Activated CD4-positive, alpha-beta T cell treated with anti-CD3 and anti-CD28 coated beads, Interleukin-2, amount 10 ng/mL, durations not matched to agents 7 days and 5 days (primary cell): ENCODE data around the gene XCL1. TPM values are rescaled to one million over a fixed set of nuclear protein-coding genes. Genes with fewer than 3 reads are reported as not detected.
"Not testable (repeated sequence)": the region's sequence is repeated elsewhere in the genome, so short reads cannot be mapped to it uniquely, and the experiment has no call there.

ENCODE experiments used
- CTCF ChIA-PET: fragments of 350-600 bp; sonication (Branson Sonifier 250); formaldehyde crosslinking; loops from one replicate; lab custom pipeline; 2021; ENCODE audit warnings: antibody characterized with exemption; lab: Charles Lee
- POLR2A ChIA-PET: fragments of 350-600 bp; sonication (Branson Sonifier 250); formaldehyde crosslinking; loops from one replicate; lab custom pipeline; 2021; ENCODE audit warnings: antibody characterized with exemption; lab: Charles Lee
- DNase-seq: peaks from one replicate; pipeline ENCODE4 v3.0.0-alpha.2; 2020
- H3K27ac Mint-ChIP-seq: one replicate; pipeline ENCODE4 v1.8.0; 2021; ENCODE audit warnings: mild to moderate bottlenecking, moderate library complexity, mixed read lengths
- H3K27me3 Mint-ChIP-seq: one replicate; pipeline ENCODE4 v1.8.0; 2021; ENCODE audit warnings: mixed read lengths
- H3K36me3 Mint-ChIP-seq: one replicate; pipeline ENCODE4 v1.8.0; 2021; ENCODE audit warnings: low read depth, mixed read lengths
- H3K4me1 Mint-ChIP-seq: one replicate; pipeline ENCODE4 v1.8.0; 2021; ENCODE audit warnings: mixed read lengths
- H3K4me3 Mint-ChIP-seq: one replicate; pipeline ENCODE4 v1.8.0; 2021; ENCODE audit warnings: mild to moderate bottlenecking, moderate library complexity, mixed read lengths
- H3K9me3 Mint-ChIP-seq: one replicate; pipeline ENCODE4 v1.8.0; 2021; ENCODE audit warnings: mixed read lengths
- total RNA-seq, 2 experiments: library from RNA; stranded (reverse); gene quantifications; one replicate each; pipeline ENCODE4 v1.2.3, GENCODE V29; 2021

Gene XCL1
- total RNA-seq, 2 experiments from 2014 or later: 0.15 TPM; not detected in 1

GRCh38 chr1:168595403-168595802 is 19.0 kb downstream of the XCL1 start:
- H3K36me3 Mint-ChIP-seq: not testable (repeated sequence)

GRCh38 chr1:168598125-168598524 is 21.7 kb downstream of the XCL1 start:
- H3K4me3 Mint-ChIP-seq: no peak overlapping the region
- POLR2A ChIA-PET: no interaction called here
- H3K27me3 Mint-ChIP-seq: peaks cover 17% of the 10 kb centered on the region
- CTCF ChIA-PET: no interaction called here
- H3K27ac Mint-ChIP-seq: no peak overlapping the region
- no peaks in the 10 kb centered on the region for H3K4me1 Mint-ChIP-seq
- H3K36me3 Mint-ChIP-seq: no peaks in the 10 kb centered on the region
- no peaks in the 10 kb centered on the region for H3K9me3 Mint-ChIP-seq
- no peak for DNase-seq

More at GRCh38 chr1:168595403-168595802, 19.0 kb downstream of the XCL1 start:
- H3K4me1 Mint-ChIP-seq, H3K27ac Mint-ChIP-seq, H3K4me3 Mint-ChIP-seq, CTCF ChIA-PET, DNase-seq, POLR2A ChIA-PET, H3K27me3 Mint-ChIP-seq, H3K9me3 Mint-ChIP-seq: not testable (repeated sequence)

DNA sequence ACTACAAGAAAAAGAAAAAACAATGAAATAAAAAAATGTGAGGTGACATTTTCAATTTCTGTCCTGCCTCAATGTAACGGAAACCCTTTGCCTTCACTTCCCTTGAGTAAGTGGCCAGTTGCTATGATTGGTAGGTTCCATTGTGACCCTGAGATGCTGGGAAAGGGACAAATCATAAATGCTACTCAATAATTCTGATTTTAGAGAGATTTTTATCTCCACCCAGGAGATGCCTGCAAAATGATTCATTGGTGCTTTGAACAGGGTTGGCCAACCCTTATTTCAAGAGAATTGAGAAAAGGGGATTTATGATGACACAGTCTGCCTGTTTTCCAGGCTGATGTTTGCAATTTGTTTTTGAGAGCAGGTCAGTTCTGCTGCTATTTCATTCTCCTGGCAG is 22.5 kb downstream of the XCL1 start:
- ChIA-PET POLR2A (no interaction called here), CTCF (interaction anchor here (0.6 to 2.5 kb wide), 5 partner anchors 14 to 1175 kb away, joined by 3 to 7 read pairs (median 4); no protein-coding TSS in a partner anchor)
- Mint-ChIP-seq H3K4me3 (no peak overlapping the region), H3K4me1 (no peaks in the 10 kb centered on the region), H3K27me3 (peaks cover 17% of the 10 kb centered on the region), H3K36me3 (no peaks in the 10 kb centered on the region), H3K9me3 (no peaks in the 10 kb centered on the region), H3K27ac (no peak overlapping the region)
- DNase-seq: no peak

DNA sequence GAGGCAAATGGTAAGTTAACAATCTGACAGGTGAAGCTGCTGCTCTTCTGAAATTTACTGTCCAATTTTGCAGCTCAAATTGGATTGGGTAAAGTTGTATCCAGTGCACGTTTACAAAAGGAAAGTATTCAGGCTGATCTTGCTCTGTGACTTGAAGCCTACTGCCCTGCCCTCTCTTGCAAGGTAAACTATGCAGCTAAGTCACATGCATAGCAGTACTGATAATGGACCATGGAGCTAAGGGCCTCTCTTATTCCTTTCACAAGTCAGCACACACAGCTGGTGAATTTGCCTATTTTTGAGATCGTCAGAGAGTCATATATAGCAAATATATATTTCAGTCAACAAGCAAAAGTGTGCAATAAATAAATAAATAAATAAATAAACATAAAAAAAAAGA is 23.2 kb downstream of the XCL1 start:
- Mint-ChIP-seq H3K4me3 (no peak overlapping the region), H3K27me3 (peaks cover 17% of the 10 kb centered on the region), H3K4me1 (no peaks in the 10 kb centered on the region), H3K36me3 (no peaks in the 10 kb centered on the region), H3K9me3 (no peaks in the 10 kb centered on the region), H3K27ac (no peak overlapping the region)
- CTCF ChIA-PET: interaction anchor here (0.6 to 2.5 kb wide), 6 partner anchors 14 to 1174 kb away, joined by 3 to 7 read pairs (median 4); no protein-coding TSS in a partner anchor
- no peak for DNase-seq
- POLR2A ChIA-PET: no interaction called here

DNA sequence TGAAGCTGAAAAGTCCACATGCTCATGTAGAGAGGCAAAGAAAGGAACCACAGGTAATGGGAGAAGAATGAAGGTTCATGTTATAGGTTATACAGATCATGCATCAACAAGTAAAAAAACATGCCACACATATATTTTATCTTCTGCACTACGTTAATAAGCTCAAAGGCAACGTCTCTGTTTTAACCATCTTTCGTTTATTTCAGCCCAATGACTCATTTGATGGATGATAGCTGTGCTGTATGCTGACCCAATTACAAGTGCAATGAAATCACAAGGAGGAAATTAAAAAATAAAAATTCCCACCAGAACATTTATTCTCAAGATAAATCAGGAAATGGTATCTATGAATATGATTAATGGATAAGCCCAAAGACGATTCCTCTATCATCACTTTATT is 24.6 kb downstream of the XCL1 start:
- ChIA-PET POLR2A (no interaction called here), CTCF (interaction anchor here (0.7 to 2.5 kb wide), 3 partner anchors 66 to 258 kb away, joined by 3 to 7 read pairs (median 3); no protein-coding TSS in a partner anchor)
- H3K36me3 Mint-ChIP-seq: no peaks in the 10 kb centered on the region
- H3K27ac Mint-ChIP-seq: no peak overlapping the region
- H3K4me3 Mint-ChIP-seq: no peak overlapping the region
- peaks cover 17% of the 10 kb centered on the region for H3K27me3 Mint-ChIP-seq
- DNase-seq: no peak
- H3K9me3 Mint-ChIP-seq: no peaks in the 10 kb centered on the region
- no peaks in the 10 kb centered on the region for H3K4me1 Mint-ChIP-seq

DNA sequence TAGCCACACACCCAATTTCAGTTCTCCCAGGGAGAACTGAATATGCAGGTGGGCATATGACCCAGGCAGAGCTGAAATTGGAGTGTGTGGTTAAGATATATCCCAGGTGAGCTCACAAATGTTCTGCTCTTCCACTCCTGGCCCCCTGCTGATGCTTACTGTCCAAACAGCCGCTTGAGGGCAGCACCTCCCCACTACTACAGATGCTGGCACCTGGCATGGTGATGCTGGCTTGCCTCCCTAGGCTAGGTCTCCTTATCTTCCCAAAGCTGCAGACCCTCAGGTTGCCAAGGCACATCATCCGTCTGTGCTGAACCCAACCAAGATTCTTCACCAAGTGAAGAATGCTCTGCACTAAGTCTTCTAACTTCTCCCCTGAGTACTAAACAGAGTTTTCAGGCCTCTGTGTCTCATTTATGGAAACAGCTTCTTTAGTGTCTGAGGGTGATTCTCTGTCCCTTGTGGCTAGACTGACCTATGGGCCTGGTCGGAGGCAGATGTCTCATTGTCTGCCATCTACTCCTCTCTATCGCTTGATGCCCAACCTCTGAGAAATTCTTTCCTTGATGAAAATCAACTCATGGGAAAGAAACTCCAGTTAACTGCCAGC is 27.2 kb downstream of the XCL1 start:
- CTCF ChIA-PET: interaction anchor here (0.6 to 1.7 kb wide), 14 partner anchors 9 to 943 kb away, joined by 3 to 7 read pairs (median 4); no protein-coding TSS in a partner anchor
- POLR2A ChIA-PET: no interaction called here
- H3K4me3 Mint-ChIP-seq: no peak overlapping the region
- H3K27me3 Mint-ChIP-seq: peaks cover 10% of the 10 kb centered on the region
- no peaks in the 10 kb centered on the region for H3K9me3 Mint-ChIP-seq
- no peaks in the 10 kb centered on the region for H3K4me1 Mint-ChIP-seq
- H3K27ac Mint-ChIP-seq: no peak overlapping the region
- DNase-seq: peak; percentile 71
- no peaks in the 10 kb centered on the region for H3K36me3 Mint-ChIP-seq

- ChIA-PET CTCF (interaction anchor here (1.0 kb wide), 1 partner anchor 23 kb away, joined by 4 read pairs; no protein-coding TSS in a partner anchor), POLR2A (no interaction called here)
- Mint-ChIP-seq H3K27ac (no peak overlapping the region), H3K9me3 (no peaks in the 10 kb centered on the region), H3K4me3 (no peak overlapping the region), H3K27me3 (peaks cover 10% of the 10 kb centered on the region), H3K36me3 (no peaks in the 10 kb centered on the region), H3K4me1 (no peaks in the 10 kb centered on the region)
- DNase-seq: no peak
Observed at GRCh38 chr1:168605443-168605842, 29.0 kb downstream of the XCL1 start.

- H3K27ac Mint-ChIP-seq: no peak overlapping the region
- H3K27me3 Mint-ChIP-seq: peaks cover 7% of the 10 kb centered on the region
- H3K4me1 Mint-ChIP-seq: no peaks in the 10 kb centered on the region
- no peak for DNase-seq
- no peak overlapping the region for H3K4me3 Mint-ChIP-seq
- H3K9me3 Mint-ChIP-seq: no peaks in the 10 kb centered on the region
- H3K36me3 Mint-ChIP-seq: no peaks in the 10 kb centered on the region
- POLR2A ChIA-PET: no interaction called here
- CTCF ChIA-PET: interaction anchor here (1.0 kb wide), 2 partner anchors 12 to 24 kb away, joined by 3 to 4 read pairs; no protein-coding TSS in a partner anchor
Observed at GRCh38 chr1:168606096-168606495, 29.7 kb downstream of the XCL1 start.

GRCh38 chr1:168607872-168608428 is 31.5 kb downstream of the XCL1 start:
- no peak for DNase-seq
- no peaks in the 10 kb centered on the region for H3K36me3 Mint-ChIP-seq
- ChIA-PET CTCF (interaction anchor here (0.7 to 0.8 kb wide), 2 partner anchors 23 to 39 kb away, joined by 3 read pairs; no protein-coding TSS in a partner anchor), POLR2A (no interaction called here)
- H3K27me3 Mint-ChIP-seq: no peaks in the 10 kb centered on the region
- H3K27ac Mint-ChIP-seq: no peak overlapping the region
- no peaks in the 10 kb centered on the region for H3K9me3 Mint-ChIP-seq
- no peak overlapping the region for H3K4me3 Mint-ChIP-seq
- H3K4me1 Mint-ChIP-seq: no peaks in the 10 kb centered on the region

DNA sequence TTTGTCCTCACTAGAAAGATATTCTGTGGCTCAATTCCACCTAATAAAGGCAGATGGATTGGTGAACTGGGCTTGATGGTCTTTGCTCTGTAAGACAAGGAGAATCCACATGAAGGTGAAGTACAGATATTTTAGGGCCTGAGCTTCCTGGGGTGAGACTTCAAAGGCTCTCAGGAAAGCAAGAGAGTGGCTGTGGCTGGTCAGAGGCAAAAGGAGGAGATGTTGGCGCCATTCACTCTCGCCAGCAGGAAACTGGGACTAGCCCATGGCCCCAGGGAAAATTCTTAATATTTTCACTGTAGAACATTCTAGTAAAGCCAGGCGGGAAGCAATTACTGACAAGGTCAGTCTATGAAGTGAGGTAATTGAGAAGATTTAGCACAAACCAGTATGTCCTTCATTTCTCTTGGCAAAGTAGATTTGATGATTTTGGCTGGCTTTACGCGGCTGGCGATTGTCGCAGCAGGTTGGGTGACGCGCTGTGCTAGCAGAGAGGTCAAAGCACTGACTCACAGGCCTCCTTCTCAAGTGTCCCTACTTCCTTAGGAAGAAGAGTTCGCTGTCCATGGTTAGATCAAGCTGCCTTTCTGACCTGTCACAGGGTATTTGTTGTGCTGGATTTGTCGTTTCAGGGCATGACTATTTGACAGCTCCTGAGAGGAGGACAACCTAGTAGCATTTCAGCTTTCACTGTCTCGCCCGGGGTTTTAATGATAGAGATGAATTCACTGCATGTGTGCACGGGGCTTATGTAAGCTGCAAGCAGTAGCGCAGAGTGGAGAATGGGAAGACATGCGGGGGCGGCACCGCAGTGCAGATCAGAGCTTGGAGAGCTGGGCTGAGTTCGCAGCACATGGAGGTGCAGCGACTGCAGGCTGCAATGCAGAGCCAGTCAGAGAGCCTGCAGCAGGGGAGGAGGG is 32.7 kb downstream of the XCL1 start:
- Mint-ChIP-seq H3K27me3 (no peaks in the 10 kb centered on the region), H3K27ac (no peak overlapping the region), H3K4me3 (no peak overlapping the region), H3K36me3 (no peaks in the 10 kb centered on the region), H3K4me1 (no peaks in the 10 kb centered on the region), H3K9me3 (no peaks in the 10 kb centered on the region)
- DNase-seq: no peak
- POLR2A ChIA-PET: no interaction called here
- CTCF ChIA-PET: interaction anchor here (0.8 to 1.0 kb wide), 2 partner anchors 40 to 168 kb away, joined by 3 read pairs; no protein-coding TSS in a partner anchor

GRCh38 chr1:168609741-168610510 is 33.5 kb downstream of the XCL1 start:
- Mint-ChIP-seq H3K27me3 (no peaks in the 10 kb centered on the region), H3K27ac (no peak overlapping the region), H3K4me3 (no peak overlapping the region), H3K4me1 (no peaks in the 10 kb centered on the region), H3K9me3 (no peaks in the 10 kb centered on the region), H3K36me3 (no peaks in the 10 kb centered on the region)
- POLR2A ChIA-PET: interaction anchor here (0.6 kb wide), 1 partner anchor 30 kb away, joined by 3 read pairs; no protein-coding TSS in a partner anchor
- no peak for DNase-seq
- CTCF ChIA-PET: interaction anchor here (1.0 kb wide), 1 partner anchor 169 kb away, joined by 3 read pairs; no protein-coding TSS in a partner anchor

GRCh38 chr1:168613038-168613451 is 36.6 kb downstream of the XCL1 start:
- CTCF ChIA-PET: interaction anchor here (1.2 kb wide), 1 partner anchor 13 kb away, joined by 3 read pairs; no protein-coding TSS in a partner anchor

More at GRCh38 chr1:168613038-168613451, 36.6 kb downstream of the XCL1 start:
- Mint-ChIP-seq H3K9me3 (no peaks in the 10 kb centered on the region), H3K4me3 (no peak overlapping the region), H3K4me1 (no peaks in the 10 kb centered on the region), H3K27ac (no peak overlapping the region), H3K27me3 (peaks cover 2% of the 10 kb centered on the region), H3K36me3 (no peaks in the 10 kb centered on the region)
- no peak for DNase-seq
- POLR2A ChIA-PET: no interaction called here
